ENCODE data around the gene SHLD3. TPM values are rescaled to one million over a fixed set of nuclear protein-coding genes. Genes with fewer than 3 reads are reported as not detected.
A peak's percentile ranks its signal among the peaks of the same experiment; 100 is the strongest.
"Not testable (repeated sequence)": the region's sequence is repeated elsewhere in the genome, so short reads cannot be mapped to it uniquely, and the experiment has no call there.

The SHLD3 gene, protein sequence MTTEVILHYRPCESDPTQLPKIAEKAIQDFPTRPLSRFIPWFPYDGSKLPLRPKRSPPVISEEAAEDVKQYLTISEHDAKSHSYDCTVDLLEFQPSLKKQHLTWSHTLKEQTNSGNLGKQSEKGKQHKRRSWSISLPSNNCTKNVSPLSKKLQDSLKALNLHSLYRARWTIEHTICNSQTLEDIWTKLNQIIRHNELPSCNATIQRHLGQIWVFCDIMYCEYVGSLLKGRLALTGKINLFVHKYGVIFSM
- total RNA-seq, result not detected

DNA sequence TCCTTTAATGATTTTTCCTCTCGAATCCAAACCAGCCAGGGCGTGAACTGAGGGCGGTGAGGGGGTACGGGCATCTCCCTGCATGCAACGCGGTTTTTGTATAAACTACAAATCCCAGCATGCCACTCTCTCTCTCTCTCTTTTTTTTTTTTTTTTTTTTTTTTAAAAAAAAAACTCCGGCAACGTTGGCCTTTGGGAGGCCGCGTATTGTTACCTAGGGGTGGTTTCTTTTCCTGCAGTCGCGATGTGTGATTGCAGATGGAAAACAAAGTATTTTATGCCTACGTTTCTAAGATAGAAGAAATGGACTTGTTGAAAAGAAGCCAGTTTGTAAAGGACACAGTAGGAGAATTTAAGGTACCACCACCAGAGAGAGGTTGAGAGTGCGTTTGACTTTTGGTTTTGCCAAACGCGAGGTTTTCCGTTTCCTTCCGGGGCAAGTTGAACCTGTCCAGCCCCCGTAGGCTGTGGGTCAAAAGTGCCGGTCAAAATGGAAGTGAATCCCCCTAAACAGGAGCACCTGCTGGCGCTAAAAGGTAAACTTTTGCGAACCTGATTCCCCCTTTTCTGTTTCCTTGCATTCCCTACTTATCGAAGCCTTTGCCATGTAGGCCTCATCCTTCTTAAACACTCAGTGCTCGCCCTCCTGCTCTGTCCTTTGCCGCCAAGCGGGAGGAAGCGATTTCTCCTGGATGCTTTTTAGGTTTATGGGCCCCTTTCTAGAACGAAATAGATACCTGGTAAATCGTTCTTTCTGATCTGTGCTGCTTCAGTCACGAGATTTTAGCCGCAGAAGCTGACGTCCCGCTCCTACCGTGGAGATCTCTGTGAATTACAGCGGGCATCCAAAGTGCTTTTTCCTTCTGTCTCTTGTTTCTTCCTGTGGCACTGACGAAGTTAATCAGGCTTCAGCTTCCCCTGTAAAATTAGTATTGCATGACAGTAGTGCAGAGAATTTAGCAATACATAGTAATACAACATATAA is at the start of gene SHLD3, which contains the start of gene TRAPPC13:
Gene SHLD3, plus strand, starts transcription at position 457 of the 985 bp plus-strand sequence. CDS start 4,561 bp downstream, outside the sequence.
Gene TRAPPC13, plus strand, starts transcription at position 457 of the 985 bp plus-strand sequence. Its CDS starts 34 bp downstream, at position 491.
- no peaks in the 10 kb centered on the region for H3K9me3 ChIP-seq
- TF ChIP-seq, protein P1, sequence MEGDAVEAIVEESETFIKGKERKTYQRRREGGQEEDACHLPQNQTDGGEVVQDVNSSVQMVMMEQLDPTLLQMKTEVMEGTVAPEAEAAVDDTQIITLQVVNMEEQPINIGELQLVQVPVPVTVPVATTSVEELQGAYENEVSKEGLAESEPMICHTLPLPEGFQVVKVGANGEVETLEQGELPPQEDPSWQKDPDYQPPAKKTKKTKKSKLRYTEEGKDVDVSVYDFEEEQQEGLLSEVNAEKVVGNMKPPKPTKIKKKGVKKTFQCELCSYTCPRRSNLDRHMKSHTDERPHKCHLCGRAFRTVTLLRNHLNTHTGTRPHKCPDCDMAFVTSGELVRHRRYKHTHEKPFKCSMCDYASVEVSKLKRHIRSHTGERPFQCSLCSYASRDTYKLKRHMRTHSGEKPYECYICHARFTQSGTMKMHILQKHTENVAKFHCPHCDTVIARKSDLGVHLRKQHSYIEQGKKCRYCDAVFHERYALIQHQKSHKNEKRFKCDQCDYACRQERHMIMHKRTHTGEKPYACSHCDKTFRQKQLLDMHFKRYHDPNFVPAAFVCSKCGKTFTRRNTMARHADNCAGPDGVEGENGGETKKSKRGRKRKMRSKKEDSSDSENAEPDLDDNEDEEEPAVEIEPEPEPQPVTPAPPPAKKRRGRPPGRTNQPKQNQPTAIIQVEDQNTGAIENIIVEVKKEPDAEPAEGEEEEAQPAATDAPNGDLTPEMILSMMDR (IDR thresholded peaks at IDR 0.05), result peak in 1 of 3 experiments; percentile 6
- no peaks in the 10 kb centered on the region for H3K27me3 ChIP-seq
- H3K4me3 ChIP-seq, result peak within 1 kb of the TSS; percentile 85 to 86
- peak within 1 kb of the TSS; percentile 80 to 83 for H3K27ac ChIP-seq
- H3K4me1 ChIP-seq, result peaks cover 0 to 21% of the 10 kb centered on the region in 2 donors
- peaks cover 0 to 6% of the 10 kb centered on the region in 2 donors for H3K36me3 ChIP-seq
- peak; percentile 47 to 92 for DNase-seq (ENCODE audit: low spot score in 2 of 2)
- intact Hi-C loops (cut with DNase I), result loop anchor here (1.0 to 2.0 kb wide), 4 partner anchors 62 to 520 kb away; partner anchors contain the start of genes CENPK, NLN, PPWD1 and SGTB

DNA sequence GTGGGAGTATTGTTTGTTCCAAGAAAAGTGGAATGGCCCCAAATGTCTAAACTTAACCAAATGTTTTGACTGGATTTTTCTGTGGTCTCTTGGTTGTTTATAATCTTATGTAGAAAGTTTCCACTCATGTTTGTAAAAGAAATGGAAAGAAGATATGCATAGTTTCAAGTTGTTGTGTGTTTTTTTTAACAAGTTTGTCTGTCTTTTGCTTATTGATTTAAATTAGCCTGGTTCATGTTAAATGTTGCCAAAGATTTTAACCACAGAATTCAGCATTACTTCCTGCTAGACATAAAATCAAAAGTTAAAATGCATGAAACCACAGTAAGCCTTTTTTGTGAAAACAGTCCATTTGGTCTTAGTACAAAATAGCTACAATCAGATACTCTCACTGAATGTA is 47.7 kb upstream of the SHLD3 start:
- H3K4me1 ChIP-seq, result no peaks in the 10 kb centered on the region
- peaks cover 25 to 61% of the 10 kb centered on the region in 2 donors for H3K36me3 ChIP-seq
- intact Hi-C loops (cut with DNase I), result no loop called here
- H3K9me3 ChIP-seq, result no peaks in the 10 kb centered on the region
- no peak overlapping the region for H3K27ac ChIP-seq
- TF ChIP-seq, protein P1 (IDR thresholded peaks at IDR 0.05), result no peak
- no peaks in the 10 kb centered on the region for H3K27me3 ChIP-seq
- no peak for DNase-seq (ENCODE audit: low spot score in 2 of 2)
- no peak overlapping the region for H3K4me3 ChIP-seq

DNA sequence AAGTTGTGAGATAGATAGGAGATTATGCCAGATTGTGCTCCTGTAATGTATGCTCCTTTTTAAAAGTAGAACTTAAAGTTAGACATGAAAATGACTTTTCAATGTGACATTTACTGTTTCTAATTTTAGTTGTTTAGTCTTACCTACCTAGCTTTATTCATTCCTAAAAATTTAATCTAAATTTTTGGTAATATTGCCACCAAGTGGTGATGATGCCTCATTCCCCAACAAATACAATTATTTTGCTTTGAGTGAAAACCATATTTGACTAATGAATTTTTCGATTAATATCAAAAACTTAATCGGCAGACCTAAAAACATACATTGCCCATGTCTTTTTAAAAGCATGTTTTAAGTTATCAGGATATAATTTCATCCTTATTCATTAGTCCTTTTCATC is 36.1 kb upstream of the SHLD3 start:
- peaks cover 27 to 69% of the 10 kb centered on the region in 2 donors for H3K36me3 ChIP-seq
- no peak for DNase-seq (ENCODE audit: low spot score in 2 of 2)
- H3K4me3 ChIP-seq, result no peak overlapping the region
- intact Hi-C loops (cut with DNase I), result no loop called here
- no peaks in the 10 kb centered on the region for H3K9me3 ChIP-seq
- H3K27ac ChIP-seq, result no peak overlapping the region
- no peaks in the 10 kb centered on the region for H3K4me1 ChIP-seq
- TF ChIP-seq, protein P1 (IDR thresholded peaks at IDR 0.05), result no peak
- H3K27me3 ChIP-seq, result no peaks in the 10 kb centered on the region

DNA sequence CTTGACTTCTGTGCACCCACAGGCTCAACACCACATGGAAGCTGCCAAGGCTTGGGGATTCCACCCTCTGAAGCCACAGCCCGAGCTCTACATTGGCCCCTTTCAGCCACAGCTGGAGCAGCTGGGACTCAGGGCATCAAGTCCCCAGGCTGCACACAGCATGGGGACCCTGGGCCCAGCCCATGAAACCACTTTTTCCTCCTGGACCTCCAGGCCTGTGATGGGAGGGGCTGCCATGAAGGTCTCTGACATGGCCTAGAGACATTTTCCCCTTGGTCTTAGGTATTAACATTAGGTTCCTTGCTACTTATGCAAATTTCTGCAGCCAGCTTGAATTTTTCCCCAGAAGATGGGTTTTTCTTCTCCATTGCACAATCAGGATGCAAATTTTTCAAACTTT is 23.1 kb upstream of the SHLD3 start:
- DNase-seq (ENCODE audit: low spot score in 2 of 2); H3K4me1 ChIP-seq; H3K9me3 ChIP-seq; H3K27ac ChIP-seq; H3K27me3 ChIP-seq; H3K4me3 ChIP-seq; intact Hi-C loops (cut with DNase I): not testable (repeated sequence)
- H3K36me3 ChIP-seq, result peaks cover 43 to 93% of the 10 kb centered on the region in 2 donors

DNA sequence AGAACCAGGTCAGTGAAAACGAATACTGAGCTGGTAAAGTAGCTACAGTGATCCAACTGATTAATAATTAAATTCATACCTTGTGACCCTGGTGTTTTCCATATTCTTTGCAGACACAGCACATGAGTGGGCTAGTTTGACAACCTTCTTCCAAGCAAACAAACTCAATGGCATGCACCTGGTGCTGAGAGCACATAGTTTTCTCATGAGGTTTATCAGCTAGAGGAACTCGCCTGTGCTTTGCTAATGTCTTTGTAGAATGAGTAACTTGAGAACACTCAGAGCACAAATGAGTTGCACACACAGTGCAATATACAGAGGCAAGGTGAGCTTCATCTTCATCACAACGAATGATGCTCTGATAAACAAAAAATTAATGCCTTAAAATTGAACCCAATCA is 13.3 kb upstream of the SHLD3 start:
- no peak overlapping the region for H3K27ac ChIP-seq
- intact Hi-C loops (cut with DNase I), result no loop called here
- no peaks in the 10 kb centered on the region for H3K27me3 ChIP-seq
- DNase-seq (ENCODE audit: low spot score in 2 of 2), result no peak
- no peaks in the 10 kb centered on the region for H3K9me3 ChIP-seq
- no peaks in the 10 kb centered on the region for H3K4me1 ChIP-seq
- H3K4me3 ChIP-seq, result no peak overlapping the region
- peaks cover 42 to 79% of the 10 kb centered on the region in 2 donors for H3K36me3 ChIP-seq
- TF ChIP-seq, protein P1 (IDR thresholded peaks at IDR 0.05), result no peak

All from ascending aorta (tissue), 2 donors.